IMR-90 (cell line): ENCODE data around the gene IFI27L2. TPM values are rescaled to one million over a fixed set of nuclear protein-coding genes. Genes with fewer than 3 reads are reported as not detected.

Source experiments
- ATAC-seq: fragments of 200-7000 bp; cut with Tn5 transposase; 2 replicates; pipeline ENCODE4 v1.9.1; 2020; ENCODE audit warnings: low read depth, mild to moderate bottlenecking, moderate library complexity
- BruUV-seq: library from RNA; stranded (reverse); fragments of 400-500 nt; replicated peaks from 2 replicates; lab custom pipeline; 2021; lab: Mats Ljungman, UMichigan
- CTCF ChIA-PET: fragments of 300-600 bp; formaldehyde crosslinking; extraction: SDS; loops from one replicate; lab custom pipeline; 2021; ENCODE audit warnings: antibody characterized with exemption; lab: Yijun Ruan, JAX
- POLR2A ChIA-PET: fragments of 300-600 bp; sonication (Branson Sonifier 250); formaldehyde crosslinking; loops from one replicate; lab custom pipeline; 2022; ENCODE audit warnings: antibody characterized with exemption; ENCODE audit not compliant: unreplicated experiment; lab: Charles Lee
- DNase-seq: peaks from one replicate; pipeline ENCODE4 v3.0.0; 2013
- H2AFZ ChIP-seq: replicated peaks from 2 replicates; pipeline ENCODE3; 2013; ENCODE audit warnings: low read length, mild to moderate bottlenecking; ENCODE audit not compliant: poor library complexity
- H2AK5ac ChIP-seq: 2 replicates; pipeline ENCODE4 v1.6.1; 2013; ENCODE audit warnings: low read depth, low read length, inconsistent platforms
- H2AK9ac ChIP-seq: replicated peaks from 2 replicates; pipeline ENCODE3; 2013; ENCODE audit warnings: mild to moderate bottlenecking, low read depth, low read length, moderate library complexity; ENCODE audit not compliant: poor library complexity
- H2BK120ac ChIP-seq: 2 replicates; pipeline ENCODE4 v1.6.1; 2013; ENCODE audit warnings: low read depth, low read length, inconsistent platforms
- H2BK15ac ChIP-seq: 3 replicates; pipeline ENCODE4 v1.6.1; 2013; ENCODE audit warnings: low read depth, low read length, inconsistent platforms
- H2BK20ac ChIP-seq: 2 replicates; pipeline ENCODE4 v1.6.1; 2013; ENCODE audit warnings: low read depth, mild to moderate bottlenecking, inconsistent platforms, low read length, moderate library complexity
- H2BK5ac ChIP-seq: 2 replicates; pipeline ENCODE4 v1.6.1; 2013; ENCODE audit warnings: mild to moderate bottlenecking, low read depth, low read length, inconsistent platforms; ENCODE audit not compliant: poor library complexity, severe bottlenecking
- H3K14ac ChIP-seq: replicated peaks from 2 replicates; pipeline ENCODE4 v1.6.1; 2013; ENCODE audit warnings: low read depth, low read length, inconsistent platforms
- H3K18ac ChIP-seq: 2 replicates; pipeline ENCODE4 v1.6.1; 2013; ENCODE audit warnings: low read depth, low read length, control low read depth
- H3K23ac ChIP-seq: 2 replicates; pipeline ENCODE4 v1.6.1; 2013; ENCODE audit warnings: low read depth, low read length, inconsistent platforms
- H3K27ac ChIP-seq: 2 replicates; pipeline ENCODE4 v1.5.1; 2013; ENCODE audit warnings: mild to moderate bottlenecking, control low read depth, low read length; ENCODE audit not compliant: insufficient read depth
- H3K27me3 ChIP-seq: 2 replicates; pipeline ENCODE4 v1.6.1; 2013; ENCODE audit warnings: low read length; ENCODE audit not compliant: control insufficient read depth, insufficient read depth
- H3K36me3 ChIP-seq: 2 replicates; pipeline ENCODE4 v1.6.1; 2013; ENCODE audit warnings: low read length, mixed read lengths; ENCODE audit not compliant: control insufficient read depth, insufficient read depth
- H3K4ac ChIP-seq: 2 replicates; pipeline ENCODE4 v1.6.1; 2013; ENCODE audit warnings: low read depth, low read length, inconsistent platforms
- H3K4me1 ChIP-seq: 2 replicates; pipeline ENCODE4 v1.6.1; 2013; ENCODE audit warnings: low read length, mixed read lengths; ENCODE audit not compliant: control insufficient read depth, insufficient read depth
- H3K4me2 ChIP-seq: 2 replicates; pipeline ENCODE4 v1.6.1; 2013; ENCODE audit warnings: low read depth, mild to moderate bottlenecking, control low read depth, low read length, moderate library complexity
- H3K4me3 ChIP-seq: 2 replicates; pipeline ENCODE4 v1.5.1; 2013; ENCODE audit warnings: low read depth, mild to moderate bottlenecking, control low read depth, low read length, moderate library complexity; ENCODE audit not compliant: insufficient read depth
- H3K56ac ChIP-seq: 2 replicates; pipeline ENCODE4 v1.6.1; 2013; ENCODE audit warnings: low read length, inconsistent platforms; ENCODE audit not compliant: insufficient read depth; ENCODE audit errors: extremely low read depth
- H3K79me1 ChIP-seq, 2 experiments: 2 replicates each; pipeline ENCODE4 v1.6.1; 2013; ENCODE audit warnings: low read length in 2 of 2, inconsistent platforms in 1 of 2, low read depth in 1 of 2
- H3K9ac ChIP-seq: 2 replicates; pipeline ENCODE4 v1.6.1; 2013; ENCODE audit warnings: low read depth, low read length, control low read depth
- H3K9me1 ChIP-seq: 2 replicates; pipeline ENCODE4 v1.6.1; 2013; ENCODE audit warnings: low read length, inconsistent platforms; ENCODE audit not compliant: insufficient read depth
- H3K9me3 ChIP-seq: 2 replicates; pipeline ENCODE4 v1.6.1; 2013; ENCODE audit warnings: low read length; ENCODE audit not compliant: control insufficient read depth, insufficient read depth
- H4K20me1 ChIP-seq: 2 replicates; pipeline ENCODE4 v1.6.1; 2013; ENCODE audit warnings: low read length, inconsistent platforms; ENCODE audit not compliant: insufficient read depth
- H4K5ac ChIP-seq: 2 replicates; pipeline ENCODE4 v1.6.1; 2013; ENCODE audit warnings: mild to moderate bottlenecking, low read depth, low read length, control low read depth
- H4K8ac ChIP-seq, 2 experiments: 2 replicates each; pipeline ENCODE4 v1.6.1; 2013; ENCODE audit warnings: low read depth in 2 of 2, low read length in 2 of 2, control low read depth in 1 of 2, inconsistent platforms in 1 of 2
- H4K91ac ChIP-seq: 2 replicates; pipeline ENCODE4 v1.6.1; 2013; ENCODE audit warnings: low read depth, low read length, inconsistent platforms; ENCODE audit not compliant: insufficient read depth
- BHLHE40 ChIP-seq: fragments of 150-350 bp; IDR thresholded peaks from 2 replicates; pipeline ENCODE4 v1.6.1; 2016; ENCODE audit warnings: mild to moderate bottlenecking, low read depth, low read length
- CEBPB ChIP-seq: IDR thresholded peaks from 2 replicates; pipeline ENCODE4 v1.6.1; 2012; ENCODE audit warnings: low read depth, low read length, improper control_type of control experiment
- CHD1 ChIP-seq: IDR thresholded peaks from 2 replicates; pipeline ENCODE4 v1.6.1; 2012; ENCODE audit warnings: low read depth, low read length, improper control_type of control experiment
- ELK1 ChIP-seq: fragments of 150-350 bp; IDR thresholded peaks from 2 replicates; pipeline ENCODE4 v1.6.1; 2016; ENCODE audit warnings: low read depth, mild to moderate bottlenecking, low read length, moderate library complexity, borderline replicate concordance
- FOS ChIP-seq: fragments of 150-350 bp; IDR thresholded peaks from 2 replicates; pipeline ENCODE4 v1.6.1; 2016; ENCODE audit warnings: low read depth, low read length
- MAFK ChIP-seq: IDR thresholded peaks from 2 replicates; pipeline ENCODE4 v1.6.1; 2012; ENCODE audit warnings: low read depth, low read length, improper control_type of control experiment
- MAZ ChIP-seq: IDR thresholded peaks from 2 replicates; pipeline ENCODE4 v1.6.1; 2012; ENCODE audit warnings: low read depth, mild to moderate bottlenecking, low read length, improper control_type of control experiment, moderate library complexity, borderline replicate concordance
- MXI1 ChIP-seq: IDR thresholded peaks from 2 replicates; pipeline ENCODE4 v1.6.1; 2012; ENCODE audit warnings: low read depth, mild to moderate bottlenecking, low read length, moderate library complexity, borderline replicate concordance
- NFE2L2 ChIP-seq: fragments of 150-350 bp; IDR thresholded peaks from 2 replicates; pipeline ENCODE4 v1.6.1; 2016; ENCODE audit warnings: low read depth, mild to moderate bottlenecking, low read length
- POLR2A ChIP-seq: IDR thresholded peaks from 2 replicates; pipeline ENCODE4 v1.6.1; 2012; ENCODE audit warnings: mild to moderate bottlenecking, low read depth, low read length
- RAD21 ChIP-seq: IDR thresholded peaks from 2 replicates; pipeline ENCODE4 v1.6.1; 2012; ENCODE audit warnings: low read length, improper control_type of control experiment
- RCOR1 ChIP-seq: IDR thresholded peaks from 2 replicates; pipeline ENCODE4 v1.6.1; 2012; ENCODE audit warnings: mild to moderate bottlenecking, low read length, improper control_type of control experiment; ENCODE audit not compliant: insufficient replicate concordance
- RFX5 ChIP-seq: IDR thresholded peaks from 2 replicates; pipeline ENCODE4 v1.8.0; 2012; ENCODE audit warnings: low read depth, mild to moderate bottlenecking, low read length, moderate library complexity
- SMC3 ChIP-seq: fragments of 150-350 bp; IDR thresholded peaks from 2 replicates; pipeline ENCODE4 v1.6.1; 2016; ENCODE audit warnings: low read depth, mild to moderate bottlenecking, antibody characterized with exemption, low read length, moderate library complexity
- WGBS, 2 experiments: methylation state at CpG; one replicate each; pipeline versions ENCODE4 v1.1.5 to v1.1.7; 2013; ENCODE audit warnings: missing lambda C conversion rate in 2 of 2; ENCODE audit not compliant: insufficient read length in 1 of 2; ENCODE audit errors: extremely low coverage in 2 of 2; 5-methylcytosine and 5-hydroxymethylcytosine counted together
- dilution Hi-C: fragments of 300-500 bp; cut with HindIII; formaldehyde crosslinking; loops from one replicate; pipeline ENCODE4 v1.14.3; 2018; ENCODE audit warnings: low sequenced_read_pairs; ENCODE audit not compliant: unreplicated experiment
- in situ Hi-C: fragments of 300-500 bp; cut with MboI; formaldehyde crosslinking; loops from 3 replicates; pipeline ENCODE4 v1.14.3; 2019; ENCODE audit warnings: low sequenced_read_pairs, inconsistent platforms, mixed read lengths
- intact Hi-C: fragments of 100-400 bp; cut with micrococcal nuclease; formaldehyde crosslinking; loops from 2 replicates; pipeline ENCODE4 v1.10.0; 2022
- polyA plus RNA-seq, 3 experiments: library from polyadenylated mRNA; depleted of rRNA; stranded (reverse); fragments of >200 nt; gene quantifications; 2 replicates each; pipeline ENCODE4 v1.2.3, GENCODE V29; 2012; ENCODE audit warnings: low replicate concordance in 1 of 3
- total RNA-seq: library from RNA; depleted of rRNA; stranded (reverse); fragments of >200 nt; gene quantifications from 2 replicates; pipeline ENCODE4 v1.2.3, GENCODE V29; 2012
- TF ChIP-seq, protein P1 (sequence below): conservative IDR thresholded peaks from 2 replicates; pipeline ENCODE4 v1.5.1; 2012; ENCODE audit warnings: mild to moderate bottlenecking, low read depth, low read length, improper control_type of control experiment
- TF ChIP-seq, protein P2 (sequence below): fragments of 150-350 bp; IDR thresholded peaks from 2 replicates; pipeline ENCODE4 v1.6.1; 2017; ENCODE audit warnings: mild to moderate bottlenecking, antibody characterized with exemption, low read length, low read depth

Gene IFI27L2
- total and polyA plus RNA-seq, 2 of the 4 experiments (the other 2 are of a cell fraction) = 43.0 to 187 TPM

- Histone ChIP-seq H4K91ac (no peak overlapping the region), H4K20me1 (no peaks in the 10 kb centered on the region), H3K36me3 (no peaks in the 10 kb centered on the region), H3K56ac (no peak overlapping the region), H3K4me2 (no peak overlapping the region), H2BK5ac (no peak overlapping the region), H2AK9ac (no peak overlapping the region), H3K9me3 (peaks cover 3% of the 10 kb centered on the region; the same call in 1 of the 2 replicates), H2BK20ac (no peak overlapping the region), H3K14ac (no peak overlapping the region), H4K8ac (no peak overlapping the region), H3K9ac (no peak overlapping the region), H3K18ac (no peak overlapping the region), H2AK5ac (no peak overlapping the region), H3K27ac (no peak overlapping the region), H3K9me1 (0 out of 2 replicates have a peak, but pooled peaks cover 3% of the 10 kb centered on the region), H2BK15ac (no peak overlapping the region), H2BK120ac (no peak overlapping the region), H2AFZ (no peak overlapping the region), H3K4me3 (no peak overlapping the region), H3K79me1 (no peaks in the 10 kb centered on the region), H3K27me3 (peaks cover 13% of the 10 kb centered on the region; the same call in 1 of the 2 replicates), H3K23ac (no peak overlapping the region), H3K4me1 (no peaks in the 10 kb centered on the region), H4K5ac (no peak overlapping the region), H3K4ac (no peak overlapping the region)
- dilution Hi-C loops (no loop called here), intact Hi-C loops (no loop called here), in situ Hi-C loops (no loop called here)
- no TSS peak for BruUV-seq
- DNase-seq = no peak
- no peak for ATAC-seq
- no CpG with 5 or more reads among the region's 5 CpGs for WGBS, 2 experiments
- ChIA-PET CTCF (interaction anchor here (1.5 to 2.0 kb wide), 2 partner anchors 18 to 22 kb away, joined by 5 to 6 read pairs; no protein-coding TSS in a partner anchor), POLR2A (no interaction called here)
- TF ChIP-seq SMC3 = no peak
- no peak for TF ChIP-seq ELK1
- TF ChIP-seq BHLHE40 = no peak
- no peak for TF ChIP-seq MAZ
- no peak for TF ChIP-seq RAD21
- no peak for TF ChIP-seq CHD1
- no peak for TF ChIP-seq MXI1
- TF ChIP-seq RFX5 = no peak
- TF ChIP-seq CEBPB = no peak
- TF ChIP-seq, protein P1, sequence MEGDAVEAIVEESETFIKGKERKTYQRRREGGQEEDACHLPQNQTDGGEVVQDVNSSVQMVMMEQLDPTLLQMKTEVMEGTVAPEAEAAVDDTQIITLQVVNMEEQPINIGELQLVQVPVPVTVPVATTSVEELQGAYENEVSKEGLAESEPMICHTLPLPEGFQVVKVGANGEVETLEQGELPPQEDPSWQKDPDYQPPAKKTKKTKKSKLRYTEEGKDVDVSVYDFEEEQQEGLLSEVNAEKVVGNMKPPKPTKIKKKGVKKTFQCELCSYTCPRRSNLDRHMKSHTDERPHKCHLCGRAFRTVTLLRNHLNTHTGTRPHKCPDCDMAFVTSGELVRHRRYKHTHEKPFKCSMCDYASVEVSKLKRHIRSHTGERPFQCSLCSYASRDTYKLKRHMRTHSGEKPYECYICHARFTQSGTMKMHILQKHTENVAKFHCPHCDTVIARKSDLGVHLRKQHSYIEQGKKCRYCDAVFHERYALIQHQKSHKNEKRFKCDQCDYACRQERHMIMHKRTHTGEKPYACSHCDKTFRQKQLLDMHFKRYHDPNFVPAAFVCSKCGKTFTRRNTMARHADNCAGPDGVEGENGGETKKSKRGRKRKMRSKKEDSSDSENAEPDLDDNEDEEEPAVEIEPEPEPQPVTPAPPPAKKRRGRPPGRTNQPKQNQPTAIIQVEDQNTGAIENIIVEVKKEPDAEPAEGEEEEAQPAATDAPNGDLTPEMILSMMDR = no peak
- TF ChIP-seq FOS = no peak
- TF ChIP-seq MAFK = no peak
- TF ChIP-seq, protein P2, sequence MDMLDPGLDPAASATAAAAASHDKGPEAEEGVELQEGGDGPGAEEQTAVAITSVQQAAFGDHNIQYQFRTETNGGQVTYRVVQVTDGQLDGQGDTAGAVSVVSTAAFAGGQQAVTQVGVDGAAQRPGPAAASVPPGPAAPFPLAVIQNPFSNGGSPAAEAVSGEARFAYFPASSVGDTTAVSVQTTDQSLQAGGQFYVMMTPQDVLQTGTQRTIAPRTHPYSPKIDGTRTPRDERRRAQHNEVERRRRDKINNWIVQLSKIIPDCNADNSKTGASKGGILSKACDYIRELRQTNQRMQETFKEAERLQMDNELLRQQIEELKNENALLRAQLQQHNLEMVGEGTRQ = no peak
- TF ChIP-seq POLR2A = no peak
- TF ChIP-seq RCOR1 = no peak
- TF ChIP-seq NFE2L2 = no peak
Observed at GRCh38 chr14:94114589-94115057, 14.8 kb downstream of the IFI27L2 start.
